GM12891 (cell line): ENCODE results near the gene STT3A.

Experiments used
- DNase-seq: peaks from one replicate; pipeline ENCODE4 v3.0.0; 2011; ENCODE audit warnings: low spot score; ENCODE audit not compliant: insufficient read length
- FAIRE-seq: peaks from 2 replicates; lab custom pipeline; 2011; peaks lifted over from hg19 to GRCh38; lab: Jason Lieb, UNC
- PAX5 ChIP-seq: IDR thresholded peaks from 2 replicates; pipeline ENCODE4 v1.6.1; 2011; ENCODE audit warnings: low read length, moderate library complexity, mild to moderate bottlenecking; ENCODE audit not compliant: insufficient read depth, severe bottlenecking
- POLR2A ChIP-seq: IDR thresholded peaks from 2 replicates; pipeline ENCODE4 v1.6.1; 2011; ENCODE audit warnings: low read depth, low read length, control low read depth
- POLR2AphosphoS5 ChIP-seq: IDR thresholded peaks from 2 replicates; pipeline ENCODE4 v1.6.1; 2011; ENCODE audit warnings: low read depth, low read length, control low read depth
- POU2F2 ChIP-seq: IDR thresholded peaks from 2 replicates; pipeline ENCODE4 v1.6.1; 2011; ENCODE audit warnings: low read depth, mild to moderate bottlenecking, control low read depth, low read length, moderate library complexity
- SPI1 ChIP-seq: IDR thresholded peaks from 2 replicates; pipeline ENCODE4 v1.6.1; 2011; ENCODE audit warnings: low read depth, low read length, control low read depth
- TAF1 ChIP-seq: IDR thresholded peaks from 2 replicates; pipeline ENCODE4 v1.6.1; 2011; ENCODE audit warnings: low read depth, low read length, control low read depth

Gene STT3A

GRCh38 chr11:125587480-125587879 lies 5.2 kb upstream of the STT3A start:
- no peak for FAIRE-seq
- no peak for DNase-seq

DNA sequence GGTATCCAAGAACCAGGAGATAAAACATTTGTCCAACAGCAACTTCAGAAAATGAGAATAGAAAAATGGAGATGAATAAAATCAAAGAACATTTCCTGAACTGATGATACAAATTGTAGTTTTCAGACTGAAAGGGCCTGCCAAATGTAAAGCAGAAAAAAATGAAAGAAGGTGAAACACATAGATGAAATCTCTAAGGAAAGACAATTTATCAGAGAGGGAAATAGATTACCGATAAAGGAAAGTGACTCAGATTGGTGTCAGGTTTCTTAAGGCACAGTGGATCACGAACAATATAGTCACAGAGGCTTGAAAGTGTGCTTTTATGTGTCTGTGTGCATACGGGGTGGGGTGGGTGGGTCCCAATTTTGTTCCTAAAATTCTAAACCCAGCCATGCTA lies 4.1 kb upstream of the STT3A start:
- TF ChIP-seq PAX5 (no peak), POU2F2 (no peak), SPI1 (no peak), POLR2AphosphoS5 (no peak), TAF1 (no peak), POLR2A (no peak)
- no peak for DNase-seq
- no peak for FAIRE-seq

More at GRCh38 chr11:125587480-125587879, 5.2 kb upstream of the STT3A start:
- TF ChIP-seq TAF1 (no peak), POLR2A (no peak), POU2F2 (no peak), PAX5 (no peak), POLR2AphosphoS5 (no peak)

GRCh38 chr11:125591649-125592304 lies 875 bp upstream of the STT3A start:
- TF ChIP-seq PAX5 (no peak), POLR2A (peak; percentile 85), POLR2AphosphoS5 (no peak; the same call in 1 of the 2 replicates), POU2F2 (peak; percentile 27)
- no peak for DNase-seq
- FAIRE-seq = no peak

GRCh38 chr11:125593114-125593820 lies 615 bp downstream of the STT3A start:
- FAIRE-seq = peak; percentile 13
- no peak for DNase-seq
- TF ChIP-seq POU2F2 (no peak), POLR2A (no peak), TAF1 (no peak), POLR2AphosphoS5 (no peak)

DNA sequence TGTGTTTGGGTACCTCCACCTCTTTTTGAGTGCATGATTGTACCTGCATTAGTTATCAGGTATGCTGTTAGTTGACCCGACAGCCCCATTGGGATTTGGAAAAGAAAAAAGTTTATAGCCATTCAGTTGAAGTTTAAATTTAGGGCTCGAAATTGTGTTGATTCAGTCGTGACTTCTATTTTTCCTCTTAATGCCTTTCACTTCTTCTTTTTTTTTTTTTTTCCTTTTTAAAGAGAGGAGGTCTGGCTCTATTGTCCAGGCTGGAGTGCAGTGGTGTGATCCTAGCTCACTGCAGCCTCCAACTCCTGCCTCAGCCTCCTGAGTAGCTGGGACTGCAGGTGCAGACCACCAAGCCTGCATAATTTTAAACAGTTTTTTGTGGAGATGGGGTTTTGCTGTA lies 2.3 kb downstream of the STT3A start:
- DNase-seq (no peak), FAIRE-seq (no peak)
- no peak for TF ChIP-seq POLR2AphosphoS5
- TF ChIP-seq SPI1 = peak; percentile 62

GRCh38 chr11:125600663-125601062 lies 8.0 kb downstream of the STT3A start:
- TF ChIP-seq POLR2A = no peak
- TF ChIP-seq POU2F2 = no peak
- no peak for TF ChIP-seq PAX5
- TF ChIP-seq TAF1 = no peak
- no peak for TF ChIP-seq POLR2AphosphoS5
- no peak for TF ChIP-seq SPI1
- FAIRE-seq (no peak), DNase-seq (no peak)

DNA sequence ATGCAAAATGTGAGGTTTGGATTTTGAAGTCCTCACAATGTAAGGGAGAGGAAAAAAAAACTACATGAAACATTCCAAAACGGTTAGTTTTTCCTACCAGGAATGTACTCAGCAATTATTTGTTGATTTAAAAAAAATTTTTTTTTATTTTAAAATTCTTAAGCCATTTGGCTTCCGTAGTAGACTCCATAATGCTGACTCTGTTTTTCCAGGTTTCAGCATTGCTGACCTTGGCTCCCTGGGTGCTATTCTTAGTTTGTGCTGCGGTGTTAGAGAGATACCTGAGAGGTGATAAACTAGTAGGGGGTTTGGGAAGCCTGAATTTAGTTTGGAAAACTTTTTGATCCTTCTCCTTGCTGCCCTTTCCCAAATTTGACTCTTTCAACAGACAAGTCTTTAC lies 10.6 kb downstream of the STT3A start:
- FAIRE-seq (no peak), DNase-seq (no peak)
- TF ChIP-seq SPI1 (no peak), TAF1 (no peak), POLR2A (no peak), POLR2AphosphoS5 (no peak)

- TF ChIP-seq SPI1 (no peak), POU2F2 (no peak), PAX5 (no peak), POLR2AphosphoS5 (no peak), POLR2A (no peak), TAF1 (no peak)
- FAIRE-seq (no peak), DNase-seq (no peak)
These were observed 12.8 kb downstream of the STT3A start for GRCh38 chr11:125605417-125605816.

GRCh38 chr11:125609545-125609944 lies 16.9 kb downstream of the STT3A start:
- no peak for TF ChIP-seq POLR2A
- TF ChIP-seq POU2F2 = no peak
- TF ChIP-seq POLR2AphosphoS5 = no peak
- no peak for TF ChIP-seq TAF1
- TF ChIP-seq SPI1 = no peak
- TF ChIP-seq PAX5 = no peak
- FAIRE-seq (no peak), DNase-seq (no peak)

DNA sequence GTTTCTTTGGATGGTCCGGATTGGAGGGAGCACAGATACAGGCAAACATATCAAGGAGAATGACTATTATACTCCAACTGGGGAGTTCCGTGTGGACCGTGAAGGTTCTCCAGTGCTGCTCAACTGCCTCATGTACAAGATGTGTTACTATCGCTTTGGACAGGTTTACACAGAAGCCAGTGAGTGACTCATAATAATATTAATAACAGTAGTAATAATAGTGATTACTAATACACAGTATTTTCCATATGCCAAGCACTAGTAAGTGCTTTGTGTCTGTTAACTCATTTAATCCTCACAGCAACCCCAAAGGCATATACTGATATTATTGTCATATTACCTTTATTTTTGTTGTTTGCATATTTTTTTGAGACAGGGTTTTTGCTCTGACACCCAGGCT lies 25.7 kb downstream of the STT3A start:
- TF ChIP-seq POU2F2 (no peak), TAF1 (no peak), POLR2A (no peak), PAX5 (no peak), SPI1 (no peak), POLR2AphosphoS5 (no peak)
- DNase-seq (no peak), FAIRE-seq (no peak)
